HG02763 (cell line): ENCODE data around the gene ZNF467.

Experiments
- ATAC-seq: cut with Tn5 transposase; IDR thresholded peaks from one replicate; pipeline ENCODE4 v1.9.1; 2021; ENCODE audit warnings: mild to moderate bottlenecking, moderate library complexity; ENCODE audit not compliant: unreplicated experiment

Gene ZNF467

GRCh38 chr7:149716932-149717307 lies 56.5 kb downstream of the ZNF467 start:
- no peak for ATAC-seq

- ATAC-seq = no peak
These were observed 57.1 kb downstream of the ZNF467 start for GRCh38 chr7:149716007-149716931.

GRCh38 chr7:149715476-149715875 lies 57.9 kb downstream of the ZNF467 start:
- ATAC-seq = no peak

GRCh38 chr7:149714910-149715471 lies 58.4 kb downstream of the ZNF467 start:
- peak; percentile 13 for ATAC-seq
